Activated T-cell treated with anti-CD3 and anti-CD28 coated beads, Interleukin-2, amount 50 U/mL, for 24 hours (primary cell): ENCODE results near the gene STRN4.
A peak's percentile ranks its signal among the peaks of the same experiment; 100 is the strongest.

Source experiments
- DNase-seq: peaks from one replicate; pipeline ENCODE4 v3.0.0-alpha.2; 2020
- H3K27ac Mint-ChIP-seq: 2 replicates; pipeline ENCODE4 v1.8.0; 2020; ENCODE audit warnings: mild to moderate bottlenecking, mixed read lengths
- H3K27me3 Mint-ChIP-seq: 2 replicates; pipeline ENCODE4 v1.8.0; 2020; ENCODE audit warnings: mixed read lengths
- H3K36me3 Mint-ChIP-seq: 2 replicates; pipeline ENCODE4 v1.8.0; 2020; ENCODE audit warnings: low read depth, mixed read lengths
- H3K4me1 Mint-ChIP-seq: 2 replicates; pipeline ENCODE4 v1.8.0; 2020; ENCODE audit warnings: low read depth, mixed read lengths
- H3K4me3 Mint-ChIP-seq: 2 replicates; pipeline ENCODE4 v1.8.0; 2020; ENCODE audit warnings: mild to moderate bottlenecking, moderate library complexity, mixed read lengths
- H3K9me3 Mint-ChIP-seq: 2 replicates; pipeline ENCODE4 v1.8.0; 2020; ENCODE audit warnings: mixed read lengths

STRN4 gene

DNA sequence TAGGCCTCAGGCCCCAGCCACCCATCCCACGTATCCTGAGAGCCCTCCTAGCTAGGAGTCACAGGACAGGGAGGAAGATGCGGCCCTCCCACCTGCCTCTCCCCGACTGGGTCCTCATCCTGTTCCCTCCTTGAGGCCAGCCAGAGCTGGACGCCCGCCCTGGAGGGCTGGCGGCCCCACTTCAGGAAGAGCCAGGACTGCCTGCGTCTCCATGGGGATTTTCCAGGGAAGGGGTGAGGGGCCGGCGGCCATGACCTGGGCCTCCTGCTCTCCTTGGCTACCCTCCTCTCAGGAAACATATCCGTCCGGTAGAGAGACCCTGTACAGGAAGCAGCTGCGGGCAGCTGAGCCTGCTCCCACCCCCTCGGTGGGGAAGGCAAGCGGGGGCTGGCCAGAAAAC, 18.0 kb downstream of the STRN4 start:
- Mint-ChIP-seq H3K9me3 (no peaks in the 10 kb centered on the region), H3K36me3 (peaks cover 96% of the 10 kb centered on the region), H3K27ac (peak overlapping the region; percentile 63), H3K4me1 (peaks cover 24% of the 10 kb centered on the region), H3K4me3 (no peak overlapping the region), H3K27me3 (no peaks in the 10 kb centered on the region)
- no peak for DNase-seq

GRCh38 chr19:46727757-46728156, 18.5 kb downstream of the STRN4 start:
- H3K4me1 Mint-ChIP-seq, result peaks cover 24% of the 10 kb centered on the region
- H3K27ac Mint-ChIP-seq, result no peak overlapping the region
- no peak overlapping the region for H3K4me3 Mint-ChIP-seq
- no peaks in the 10 kb centered on the region for H3K9me3 Mint-ChIP-seq
- no peak for DNase-seq
- peaks cover 94% of the 10 kb centered on the region for H3K36me3 Mint-ChIP-seq
- H3K27me3 Mint-ChIP-seq, result no peaks in the 10 kb centered on the region

DNA sequence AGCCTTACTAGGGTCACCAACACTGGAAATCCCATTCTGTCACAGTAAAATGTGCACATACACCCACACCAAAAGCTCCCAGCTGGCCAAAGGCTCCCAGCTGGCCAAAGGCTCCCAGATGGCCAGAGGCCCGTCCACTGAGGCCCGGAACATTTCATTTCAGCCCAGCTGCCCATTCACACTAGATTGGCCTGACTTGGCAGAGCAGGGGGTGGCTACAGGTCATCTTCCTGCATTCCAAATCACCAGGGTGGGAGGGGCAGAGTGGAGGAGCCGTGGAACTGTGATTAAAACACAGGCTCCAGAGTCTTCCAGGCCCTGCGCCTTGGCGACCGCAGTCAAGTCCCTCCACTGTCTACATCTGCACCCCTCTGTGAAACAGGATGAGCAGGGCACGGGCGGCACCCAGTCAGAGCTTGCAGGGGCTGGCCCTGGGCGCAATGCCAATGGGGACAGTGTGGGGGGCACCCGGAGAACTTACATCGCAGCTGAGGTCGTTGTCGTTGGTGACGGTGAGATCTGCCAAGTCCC, 19.2 kb downstream of the STRN4 start:
- no peak for DNase-seq
- H3K36me3 Mint-ChIP-seq, result peaks cover 94% of the 10 kb centered on the region
- peaks cover 23% of the 10 kb centered on the region for H3K4me1 Mint-ChIP-seq
- no peak overlapping the region for H3K27ac Mint-ChIP-seq
- H3K4me3 Mint-ChIP-seq, result no peak overlapping the region
- no peaks in the 10 kb centered on the region for H3K9me3 Mint-ChIP-seq
- no peaks in the 10 kb centered on the region for H3K27me3 Mint-ChIP-seq

DNA sequence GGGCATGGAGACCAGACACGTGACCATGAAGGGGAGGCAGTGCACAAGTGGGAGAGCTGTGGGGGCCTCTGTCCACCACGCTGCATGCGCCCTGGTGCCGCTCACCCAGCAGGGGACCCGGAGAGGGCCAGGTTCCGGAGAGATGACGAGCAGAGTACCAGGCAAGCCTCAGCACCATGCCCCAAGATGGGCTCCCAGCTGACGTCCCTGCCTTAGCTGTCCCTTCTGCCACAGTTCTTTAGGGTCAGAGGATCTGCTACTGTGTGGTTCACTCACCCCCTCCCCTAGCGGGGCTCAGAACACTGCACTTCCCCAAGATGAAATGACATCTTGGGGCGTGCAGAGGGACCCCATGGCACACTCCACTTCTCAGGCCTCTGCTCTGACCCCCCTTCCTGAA, 19.7 kb downstream of the STRN4 start:
- H3K4me3 Mint-ChIP-seq, result no peak overlapping the region
- H3K27ac Mint-ChIP-seq, result no peak overlapping the region
- H3K27me3 Mint-ChIP-seq, result no peaks in the 10 kb centered on the region
- H3K9me3 Mint-ChIP-seq, result no peaks in the 10 kb centered on the region
- peaks cover 18% of the 10 kb centered on the region for H3K4me1 Mint-ChIP-seq
- H3K36me3 Mint-ChIP-seq, result peaks cover 94% of the 10 kb centered on the region
- no peak for DNase-seq

DNA sequence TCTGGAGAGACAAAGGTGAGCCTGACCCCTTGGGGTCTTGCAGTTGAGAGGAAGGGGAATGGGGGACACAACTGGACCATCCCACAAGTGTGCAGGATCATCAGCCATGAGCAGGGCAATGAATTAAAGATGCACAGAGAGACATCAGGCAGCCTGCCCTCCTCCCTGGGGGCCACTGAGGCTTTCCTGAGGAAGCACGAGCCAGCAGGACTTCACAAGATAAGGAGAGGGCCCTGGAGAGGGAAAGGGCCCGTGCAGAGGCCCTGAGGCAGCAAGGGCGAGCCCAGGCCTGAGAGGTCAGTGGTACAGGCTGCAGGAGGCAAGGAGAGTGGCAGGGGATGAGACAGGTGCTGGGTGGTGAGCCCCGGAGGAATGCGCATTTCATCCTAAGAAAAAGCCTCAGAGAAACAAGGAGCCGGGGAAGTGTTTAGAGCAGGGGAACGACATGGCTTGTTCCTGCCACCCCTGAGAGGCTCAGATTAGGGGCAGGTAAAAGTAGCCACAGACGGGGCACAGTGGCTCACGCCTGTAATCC, 20.3 kb downstream of the STRN4 start:
- DNase-seq, result no peak
- Mint-ChIP-seq H3K4me3 (no peak overlapping the region), H3K9me3 (no peaks in the 10 kb centered on the region), H3K36me3 (peaks cover 94% of the 10 kb centered on the region), H3K27ac (no peak overlapping the region), H3K4me1 (peaks cover 13% of the 10 kb centered on the region), H3K27me3 (no peaks in the 10 kb centered on the region)

GRCh38 chr19:46725036-46725820, 21.0 kb downstream of the STRN4 start:
- Mint-ChIP-seq H3K36me3 (peaks cover 94% of the 10 kb centered on the region), H3K27ac (no peak overlapping the region), H3K27me3 (no peaks in the 10 kb centered on the region)

GRCh38 chr19:46724468-46724867, 21.8 kb downstream of the STRN4 start:
- Mint-ChIP-seq H3K27ac (no peak overlapping the region), H3K4me1 (peaks cover 12% of the 10 kb centered on the region), H3K4me3 (no peak overlapping the region), H3K27me3 (no peaks in the 10 kb centered on the region), H3K9me3 (no peaks in the 10 kb centered on the region), H3K36me3 (peaks cover 93% of the 10 kb centered on the region)
- no peak for DNase-seq

More at GRCh38 chr19:46725036-46725820, 21.0 kb downstream of the STRN4 start:
- no peaks in the 10 kb centered on the region for H3K9me3 Mint-ChIP-seq
- H3K4me1 Mint-ChIP-seq, result peaks cover 9% of the 10 kb centered on the region
- no peak for DNase-seq
- no peak overlapping the region for H3K4me3 Mint-ChIP-seq

DNA sequence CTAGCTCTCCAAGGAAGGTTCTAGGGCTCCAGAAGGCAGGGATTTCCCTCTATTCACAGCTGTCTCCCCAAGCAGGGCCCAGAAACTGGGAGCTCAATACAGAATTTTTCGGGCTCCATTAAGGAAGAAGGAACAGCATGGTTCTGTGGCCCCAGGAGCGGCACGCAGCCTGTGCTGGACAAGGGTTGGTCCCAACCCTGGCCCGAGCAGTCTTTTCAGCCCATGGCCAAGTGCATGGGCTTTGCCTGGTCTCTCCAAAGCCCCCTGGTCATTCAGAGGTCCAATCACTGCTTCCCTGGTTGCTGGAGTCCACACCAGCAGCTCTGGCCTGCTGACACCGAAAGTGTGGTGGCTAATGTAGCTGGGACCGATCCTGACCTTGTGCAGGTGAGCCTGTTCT, 22.8 kb downstream of the STRN4 start:
- Mint-ChIP-seq H3K27me3 (no peaks in the 10 kb centered on the region), H3K4me1 (peaks cover 14% of the 10 kb centered on the region), H3K27ac (no peak overlapping the region), H3K36me3 (peaks cover 92% of the 10 kb centered on the region), H3K4me3 (no peak overlapping the region), H3K9me3 (no peaks in the 10 kb centered on the region)
- DNase-seq, result no peak

GRCh38 chr19:46723023-46723461, 23.2 kb downstream of the STRN4 start:
- H3K4me3 Mint-ChIP-seq, result no peak overlapping the region
- DNase-seq, result no peak
- peaks cover 93% of the 10 kb centered on the region for H3K36me3 Mint-ChIP-seq

DNA sequence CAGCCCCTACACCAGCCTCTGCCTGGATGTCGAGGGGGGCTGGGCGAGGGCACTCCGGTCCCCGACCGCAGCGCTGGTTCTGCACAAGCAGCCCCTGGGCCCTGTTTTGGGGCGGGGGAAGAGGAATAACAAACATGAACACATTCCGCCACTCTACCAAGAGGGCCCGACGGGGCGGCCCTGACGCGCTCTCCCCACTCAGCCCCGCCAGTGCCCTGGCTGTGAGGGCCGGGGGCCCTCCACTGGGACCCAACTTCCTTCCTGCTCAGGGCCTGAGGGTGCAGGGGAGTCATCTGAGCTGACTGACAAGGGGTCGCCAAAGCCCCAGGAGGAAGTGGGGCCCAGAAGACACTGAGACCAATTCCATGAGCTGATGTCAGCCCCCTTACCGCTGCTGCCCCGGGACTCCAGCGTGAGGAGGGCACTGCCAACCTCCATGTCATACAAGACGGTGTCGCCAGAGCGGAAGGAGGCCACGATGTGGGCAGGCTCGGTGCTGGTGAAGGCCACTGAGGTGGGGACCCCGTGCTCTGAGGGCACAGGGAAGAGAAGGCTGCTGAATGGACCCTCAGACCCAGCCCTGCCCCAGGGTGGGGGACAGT, 23.7 kb downstream of the STRN4 start:
- H3K27ac Mint-ChIP-seq, result no peak overlapping the region

More at GRCh38 chr19:46723023-46723461, 23.2 kb downstream of the STRN4 start:
- H3K9me3 Mint-ChIP-seq, result no peaks in the 10 kb centered on the region
- H3K27ac Mint-ChIP-seq, result no peak overlapping the region
- H3K27me3 Mint-ChIP-seq, result no peaks in the 10 kb centered on the region
- H3K4me1 Mint-ChIP-seq, result peaks cover 18% of the 10 kb centered on the region

GRCh38 chr19:46722004-46722380, 24.3 kb downstream of the STRN4 start:
- Mint-ChIP-seq H3K36me3 (peaks cover 90% of the 10 kb centered on the region), H3K27ac (no peak overlapping the region), H3K27me3 (no peaks in the 10 kb centered on the region), H3K9me3 (no peaks in the 10 kb centered on the region), H3K4me1 (peaks cover 24% of the 10 kb centered on the region), H3K4me3 (no peak overlapping the region)
- DNase-seq, result no peak

More for the DNA sequence above, 23.7 kb downstream of the STRN4 start:
- no peak for DNase-seq
- Mint-ChIP-seq H3K27me3 (no peaks in the 10 kb centered on the region), H3K4me3 (no peak overlapping the region), H3K9me3 (no peaks in the 10 kb centered on the region), H3K36me3 (peaks cover 95% of the 10 kb centered on the region), H3K4me1 (peaks cover 23% of the 10 kb centered on the region)

GRCh38 chr19:46721269-46722003, 24.8 kb downstream of the STRN4 start:
- no peaks in the 10 kb centered on the region for H3K9me3 Mint-ChIP-seq
- H3K27ac Mint-ChIP-seq, result peak overlapping the region; percentile 40
- no peak overlapping the region for H3K4me3 Mint-ChIP-seq
- H3K4me1 Mint-ChIP-seq, result peaks cover 24% of the 10 kb centered on the region
- peaks cover 89% of the 10 kb centered on the region for H3K36me3 Mint-ChIP-seq
- DNase-seq, result no peak
- no peaks in the 10 kb centered on the region for H3K27me3 Mint-ChIP-seq

GRCh38 chr19:46720503-46721239, 25.6 kb downstream of the STRN4 start:
- Mint-ChIP-seq H3K27me3 (no peaks in the 10 kb centered on the region), H3K4me1 (peaks cover 27% of the 10 kb centered on the region), H3K36me3 (peaks cover 88% of the 10 kb centered on the region), H3K27ac (no peak overlapping the region), H3K9me3 (no peaks in the 10 kb centered on the region), H3K4me3 (no peak overlapping the region)
- DNase-seq, result no peak
